Caco-2 (cell line): Measurements from ENCODE around the gene NMNAT1. TPM values are rescaled to one million over a fixed set of nuclear protein-coding genes. Genes with fewer than 3 reads are reported as not detected.
A peak's percentile ranks its signal among the peaks of the same experiment; 100 is the strongest.

Source experiments
- BruUV-seq: library from RNA; stranded (reverse); fragments of 400-500 nt; replicated peaks from 2 replicates; lab custom pipeline; 2021; lab: Mats Ljungman, UMichigan
- CTCF ChIA-PET: fragments of 300-600 bp; sonication (Branson Sonifier 250); formaldehyde crosslinking; loops from one replicate; lab custom pipeline; 2022; ENCODE audit warnings: antibody characterized with exemption; lab: Charles Lee
- POLR2A ChIA-PET: fragments of 300-600 bp; sonication (Branson Sonifier 250); formaldehyde crosslinking; loops from one replicate; lab custom pipeline; 2022; ENCODE audit warnings: antibody characterized with exemption; lab: Charles Lee
- DNase-seq, 2 experiments: peaks; one replicate each; pipeline versions ENCODE4 v3.0.0 to v3.0.0-alpha.2; 2020 to 2022
- H3K27me3 ChIP-seq: replicated peaks from 2 replicates; pipeline ENCODE4 v1.6.0; 2011; ENCODE audit warnings: low read length; ENCODE audit not compliant: control insufficient read depth, insufficient read depth
- H3K36me3 ChIP-seq: 2 replicates; pipeline ENCODE4 v1.5.1; 2011; ENCODE audit warnings: low read length; ENCODE audit not compliant: control insufficient read depth, insufficient read depth
- H3K4me1 ChIP-seq: fragments of 250-450 bp; sonication (Bioruptor Pico); 2 replicates; pipeline ENCODE4 v1.5.1; 2020; ENCODE audit warnings: mild to moderate bottlenecking
- H3K4me3 ChIP-seq: 2 replicates; pipeline ENCODE4 v1.5.1; 2011; ENCODE audit warnings: low read depth, mild to moderate bottlenecking, control low read depth, low read length
- H3K9me3 ChIP-seq: fragments of 250-450 bp; sonication (Bioruptor Pico); 2 replicates; pipeline ENCODE4 v1.5.1; 2020; ENCODE audit warnings: mild to moderate bottlenecking, moderate library complexity
- H3K27ac Mint-ChIP-seq: one replicate; pipeline ENCODE4 v1.8.0; 2022; ENCODE audit warnings: mixed read lengths; ENCODE audit not compliant: unreplicated experiment
- H3K27me3 Mint-ChIP-seq: one replicate; pipeline ENCODE4 v1.8.0; 2022; ENCODE audit warnings: mixed read lengths; ENCODE audit not compliant: insufficient read depth, unreplicated experiment
- H3K36me3 Mint-ChIP-seq: one replicate; pipeline ENCODE4 v1.8.0; 2022; ENCODE audit warnings: mild to moderate bottlenecking, mixed read lengths; ENCODE audit not compliant: insufficient read depth, unreplicated experiment
- H3K4me1 Mint-ChIP-seq: one replicate; pipeline ENCODE4 v1.8.0; 2022; ENCODE audit warnings: low read depth, mixed read lengths; ENCODE audit not compliant: unreplicated experiment
- H3K4me3 Mint-ChIP-seq: one replicate; pipeline ENCODE4 v1.8.0; 2022; ENCODE audit warnings: mild to moderate bottlenecking, moderate library complexity, mixed read lengths; ENCODE audit not compliant: unreplicated experiment
- H3K9me3 Mint-ChIP-seq: one replicate; pipeline ENCODE4 v1.8.0; 2022; ENCODE audit warnings: mixed read lengths; ENCODE audit not compliant: unreplicated experiment
- CTCF ChIP-seq, 2 experiments: fragments of 200-600 bp in 1 of 2; IDR thresholded peaks; 1 replicate in 1 of 2; 2 replicates in 1 of 2; pipeline versions ENCODE4 v1.5.1 to v1.8.0; 2011 to 2022; ENCODE audit warnings: antibody characterized with exemption in 1 of 2, control low read depth in 1 of 2, inconsistent platforms in 1 of 2, low read depth in 1 of 2, low read length in 1 of 2, mild to moderate bottlenecking in 1 of 2, moderate library complexity in 1 of 2; ENCODE audit not compliant: insufficient read depth in 1 of 2, severe bottlenecking in 1 of 2, unreplicated experiment in 1 of 2
- intact Hi-C: fragments of 100-400 bp; cut with micrococcal nuclease; formaldehyde crosslinking; loops from one replicate; pipeline ENCODE4 v1.10.0; 2022; ENCODE audit not compliant: unreplicated experiment
- total RNA-seq: library from RNA; stranded (reverse); gene quantifications from 2 replicates; pipeline ENCODE4 v1.2.3, GENCODE V29; 2022

The NMNAT1 gene
- total RNA-seq, 1 experiment from 2014 or later, result 3.8 TPM

- H3K4me3 ChIP-seq, result no peak overlapping the region
- intact Hi-C loops, result no loop called here
- H3K4me1 Mint-ChIP-seq, result no peaks in the 10 kb centered on the region
- H3K9me3 Mint-ChIP-seq, result no peaks in the 10 kb centered on the region
- BruUV-seq, result no TSS peak
- H3K27me3 ChIP-seq, result no peaks in the 10 kb centered on the region
- H3K36me3 ChIP-seq, result no peaks in the 10 kb centered on the region; the same call in 1 of the 2 replicates
- TF ChIP-seq CTCF (IDR thresholded peaks at IDR 0.05; ENCODE audit: insufficient read depth in 1 of 2, low read depth in 1 of 2, low read length in 1 of 2, severe bottlenecking in 1 of 2, unreplicated experiment in 1 of 2), result no peak
- no peak overlapping the region for H3K27ac Mint-ChIP-seq
- no peak for DNase-seq
- H3K4me1 ChIP-seq, result no peaks in the 10 kb centered on the region
- H3K27me3 Mint-ChIP-seq, result no peaks in the 10 kb centered on the region
- no peak overlapping the region for H3K4me3 Mint-ChIP-seq
- peaks cover 6% of the 10 kb centered on the region for H3K36me3 Mint-ChIP-seq
- H3K9me3 ChIP-seq, result no peaks in the 10 kb centered on the region
- ChIA-PET CTCF (no interaction called here), POLR2A (no interaction called here)
These were observed 16.0 kb upstream of the NMNAT1 start for GRCh38 chr1:9927259-9927658.

GRCh38 chr1:9929431-9930385, 13.6 kb upstream of the NMNAT1 start:
- Histone ChIP-seq H3K4me1 (no peaks in the 10 kb centered on the region), H3K36me3 (no peaks in the 10 kb centered on the region; the same call in 1 of the 2 replicates), H3K27me3 (no peaks in the 10 kb centered on the region), H3K4me3 (no peak overlapping the region), H3K9me3 (no peaks in the 10 kb centered on the region)
- intact Hi-C loops, result no loop called here
- no peak overlapping the region for H3K4me3 Mint-ChIP-seq
- H3K27me3 Mint-ChIP-seq, result no peaks in the 10 kb centered on the region
- ChIA-PET CTCF (no interaction called here), POLR2A (interaction anchor here (0.6 kb wide), 1 partner anchor 511 kb away, joined by 3 read pairs; no protein-coding TSS in a partner anchor)
- H3K4me1 Mint-ChIP-seq, result no peaks in the 10 kb centered on the region
- no TSS peak for BruUV-seq
- peaks cover 8% of the 10 kb centered on the region for H3K36me3 Mint-ChIP-seq
- H3K27ac Mint-ChIP-seq, result no peak overlapping the region
- no peak for DNase-seq
- TF ChIP-seq CTCF (IDR thresholded peaks at IDR 0.05; ENCODE audit: insufficient read depth in 1 of 2, low read depth in 1 of 2, low read length in 1 of 2, severe bottlenecking in 1 of 2, unreplicated experiment in 1 of 2), result no peak
- no peaks in the 10 kb centered on the region for H3K9me3 Mint-ChIP-seq

- peak; percentile 28 to 41 for TF ChIP-seq CTCF (IDR thresholded peaks at IDR 0.05; ENCODE audit: insufficient read depth in 1 of 2, low read depth in 1 of 2, low read length in 1 of 2, severe bottlenecking in 1 of 2, unreplicated experiment in 1 of 2)
- no peaks in the 10 kb centered on the region for H3K9me3 ChIP-seq
- no peaks in the 10 kb centered on the region for H3K27me3 ChIP-seq
- H3K4me1 ChIP-seq, result no peaks in the 10 kb centered on the region
- Mint-ChIP-seq H3K27me3 (no peaks in the 10 kb centered on the region), H3K4me3 (peak overlapping the region; percentile 95), H3K4me1 (peaks cover 4% of the 10 kb centered on the region), H3K36me3 (peaks cover 18% of the 10 kb centered on the region), H3K27ac (peak overlapping the region; percentile 98), H3K9me3 (no peaks in the 10 kb centered on the region)
- peak in 1 of 2 experiments; percentile 31 for DNase-seq
- BruUV-seq, result TSS peak; percentile 80
- ChIA-PET POLR2A (interaction anchor here (1.6 to 2.2 kb wide), 2 partner anchors 32 to 91 kb away, joined by 6 to 10 read pairs; partner anchors contain the start of gene UBE4B), CTCF (interaction anchor here (1.1 kb wide), 1 partner anchor 92 kb away, joined by 4 read pairs; no protein-coding TSS in a partner anchor)
- no peaks in the 10 kb centered on the region for H3K36me3 ChIP-seq
- peak overlapping the region; percentile 66 for H3K4me3 ChIP-seq
- intact Hi-C loops, result loop anchor here (1.0 to 2.0 kb wide), 2 partner anchors 32 to 67 kb away; partner anchors contain the start of gene CTNNBIP1
These were observed 806 bp upstream of the NMNAT1 start for GRCh38 chr1:9942399-9942938.
